ENCODE measurements around the gene GPR21.

Gene GPR21

DNA sequence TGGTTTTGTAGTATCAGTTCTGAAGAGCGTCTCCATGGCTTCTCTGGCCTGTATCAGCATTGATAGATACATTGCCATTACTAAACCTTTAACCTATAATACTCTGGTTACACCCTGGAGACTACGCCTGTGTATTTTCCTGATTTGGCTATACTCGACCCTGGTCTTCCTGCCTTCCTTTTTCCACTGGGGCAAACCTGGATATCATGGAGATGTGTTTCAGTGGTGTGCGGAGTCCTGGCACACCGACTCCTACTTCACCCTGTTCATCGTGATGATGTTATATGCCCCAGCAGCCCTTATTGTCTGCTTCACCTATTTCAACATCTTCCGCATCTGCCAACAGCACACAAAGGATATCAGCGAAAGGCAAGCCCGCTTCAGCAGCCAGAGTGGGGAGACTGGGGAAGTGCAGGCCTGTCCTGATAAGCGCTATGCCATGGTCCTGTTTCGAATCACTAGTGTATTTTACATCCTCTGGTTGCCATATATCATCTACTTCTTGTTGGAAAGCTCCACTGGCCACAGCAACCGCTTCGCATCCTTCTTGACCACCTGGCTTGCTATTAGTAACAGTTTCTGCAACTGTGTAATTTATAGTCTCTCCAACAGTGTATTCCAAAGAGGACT is 1.5 kb downstream of the GPR21 start:
- DNase-seq (ENCODE audit: low spot score) = no peak

- no peak for DNase-seq (ENCODE audit: low spot score)
Measured at GRCh38 chr9:123035791-123036190, 2.3 kb downstream of the GPR21 start.

DNA sequence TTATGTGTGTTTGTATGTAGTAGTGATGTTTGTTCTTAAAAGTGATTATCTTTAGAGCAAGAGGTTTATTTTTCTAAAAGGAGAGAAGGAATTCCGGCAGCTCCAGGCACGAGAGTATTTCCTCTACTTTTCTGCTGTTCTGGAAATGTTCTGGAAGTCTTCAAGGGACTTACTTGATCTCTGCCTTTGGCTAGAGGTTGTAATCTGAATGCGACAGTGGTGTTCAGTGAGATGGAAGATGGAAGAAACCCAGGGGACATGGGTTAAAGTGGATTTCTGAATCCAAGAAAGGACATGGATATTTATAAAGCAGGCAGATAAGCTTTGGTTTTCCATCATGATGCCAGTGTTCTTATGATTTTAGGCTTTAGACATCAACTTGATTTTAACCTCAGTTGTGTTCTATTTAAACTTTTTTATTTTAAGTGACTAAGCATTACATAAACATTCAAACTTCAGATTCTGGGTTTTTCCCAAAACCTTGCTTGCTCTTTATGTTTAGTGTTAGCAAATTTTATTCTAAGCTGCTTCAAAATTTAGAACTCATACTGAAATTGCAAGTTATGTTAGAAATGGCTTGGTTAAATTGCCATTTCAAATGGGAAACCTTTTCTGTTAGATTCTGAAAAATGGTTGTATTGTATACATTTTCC is 3.6 kb downstream of the GPR21 start:
- no peak for DNase-seq (ENCODE audit: low spot score)

DNA sequence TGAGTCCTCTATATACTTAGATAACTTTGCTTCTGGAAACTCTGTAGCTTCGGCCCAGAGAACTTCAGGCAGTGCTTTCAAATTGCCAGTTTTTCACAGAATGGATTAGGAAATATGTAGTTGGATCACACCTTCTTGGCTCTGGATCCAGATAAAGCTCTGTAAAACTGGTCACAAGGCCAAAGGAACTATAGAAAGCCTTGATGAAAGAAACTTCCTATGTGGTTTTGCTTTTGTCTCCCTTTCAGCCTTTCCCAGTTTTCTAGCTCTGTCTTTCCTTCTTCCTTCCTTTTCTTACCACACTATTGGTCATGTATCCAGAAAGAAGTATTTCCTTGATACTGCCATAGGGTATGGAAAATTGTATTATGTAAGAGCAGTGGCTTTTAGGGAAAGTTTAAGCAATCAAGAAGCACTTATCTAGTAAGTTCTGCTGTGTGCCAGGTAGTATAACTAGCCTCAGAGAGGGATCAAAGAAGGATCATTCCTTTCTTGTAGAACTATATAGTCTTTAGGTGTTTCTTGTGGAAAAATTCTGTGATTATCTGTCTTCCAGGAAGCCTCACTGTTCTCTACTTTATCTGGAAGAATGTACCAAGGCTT is 6.3 kb downstream of the GPR21 start:
- no peak for DNase-seq (ENCODE audit: low spot score)

- no peak for DNase-seq (ENCODE audit: low spot score)
Measured at GRCh38 chr9:123040801-123041200, 7.3 kb downstream of the GPR21 start.

- DNase-seq (ENCODE audit: low spot score) = no peak
Measured at GRCh38 chr9:123041489-123041888, 8.0 kb downstream of the GPR21 start.

GRCh38 chr9:123043081-123043939 is 9.8 kb downstream of the GPR21 start:
- DNase-seq (ENCODE audit: low spot score) = no peak

- DNase-seq (ENCODE audit: low spot score) = no peak
Measured at GRCh38 chr9:123044586-123044985, 11.1 kb downstream of the GPR21 start.

DNA sequence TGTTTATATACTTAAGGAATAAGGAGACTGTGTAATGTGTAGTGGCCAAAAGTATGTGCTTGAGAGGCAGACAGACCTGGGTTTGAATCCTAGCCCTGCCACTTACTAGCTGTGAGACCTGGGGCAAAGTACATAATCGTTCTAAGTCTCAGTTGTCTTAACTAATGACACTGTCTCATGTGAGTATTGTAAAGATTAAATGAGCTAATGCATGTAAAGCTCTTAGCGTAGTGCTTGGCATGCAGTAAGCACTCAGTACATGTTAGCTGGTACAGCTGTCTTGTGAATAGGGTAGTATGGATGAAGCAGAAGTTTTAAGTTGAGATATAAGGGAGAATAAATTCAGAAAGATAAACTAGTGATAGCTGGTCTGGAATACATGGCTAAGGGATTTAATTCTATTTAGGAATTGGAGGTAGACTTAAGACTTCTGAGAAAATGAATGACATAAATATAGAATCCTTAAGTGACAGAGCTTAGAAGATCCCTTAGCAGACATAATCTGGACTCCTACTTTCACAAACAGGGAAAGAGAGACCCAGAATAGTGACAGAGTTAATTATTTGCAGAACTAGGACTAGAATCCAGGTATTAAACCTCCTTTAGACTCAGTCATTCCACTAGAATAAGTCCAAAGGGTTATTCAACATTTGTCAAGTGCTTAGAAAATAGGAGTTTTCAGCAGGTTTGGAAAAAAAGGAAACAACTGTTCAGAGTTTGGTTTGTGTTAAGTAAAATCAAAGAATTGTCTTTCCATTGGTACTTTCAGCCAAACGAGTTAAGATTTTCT is 13.1 kb downstream of the GPR21 start:
- no peak for DNase-seq (ENCODE audit: low spot score)

DNA sequence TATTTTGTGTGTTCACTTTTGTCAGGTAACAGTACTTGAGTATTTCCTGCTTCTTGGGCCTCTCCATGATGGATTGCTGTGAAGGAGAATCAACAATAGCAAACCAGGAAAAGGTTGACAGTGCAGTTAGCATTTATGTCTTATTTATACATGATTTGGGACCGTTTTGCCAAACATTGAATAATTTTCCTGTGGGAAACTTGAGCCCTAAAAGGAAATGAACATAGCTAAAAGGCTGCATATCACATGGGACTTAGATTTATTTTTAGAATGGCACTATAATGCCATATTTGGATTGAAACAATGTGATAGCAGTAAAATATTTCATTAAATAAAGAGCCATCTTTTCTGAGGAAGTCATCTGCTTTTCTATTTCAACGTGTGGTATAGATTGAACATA is 15.3 kb downstream of the GPR21 start:
- no peak for DNase-seq (ENCODE audit: low spot score)

GRCh38 chr9:123049589-123050222 is 16.2 kb downstream of the GPR21 start:
- peak; percentile 66 for DNase-seq (ENCODE audit: low spot score)

- no peak for DNase-seq (ENCODE audit: low spot score)
Measured at GRCh38 chr9:123053046-123053445, 19.6 kb downstream of the GPR21 start.

DNA sequence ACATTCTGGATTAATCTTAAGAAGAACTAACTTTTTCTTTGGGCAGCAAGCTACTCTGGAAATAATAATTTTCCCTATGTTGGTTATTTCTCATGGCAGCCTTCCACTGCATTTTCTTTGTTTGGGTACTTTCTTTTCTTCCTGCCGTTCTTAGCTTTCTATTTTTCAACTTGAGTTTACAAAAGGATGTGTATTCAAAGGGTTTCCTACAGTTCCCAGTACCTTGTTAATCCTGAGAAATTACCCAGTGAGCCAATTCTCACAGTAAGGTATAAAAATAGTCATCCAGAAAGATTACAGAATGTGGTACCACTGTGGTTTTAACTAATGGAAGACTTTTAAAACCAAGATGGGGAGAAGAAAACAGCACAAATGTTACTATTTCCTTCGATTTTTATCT is 20.2 kb downstream of the GPR21 start:
- DNase-seq (ENCODE audit: low spot score) = no peak

DNA sequence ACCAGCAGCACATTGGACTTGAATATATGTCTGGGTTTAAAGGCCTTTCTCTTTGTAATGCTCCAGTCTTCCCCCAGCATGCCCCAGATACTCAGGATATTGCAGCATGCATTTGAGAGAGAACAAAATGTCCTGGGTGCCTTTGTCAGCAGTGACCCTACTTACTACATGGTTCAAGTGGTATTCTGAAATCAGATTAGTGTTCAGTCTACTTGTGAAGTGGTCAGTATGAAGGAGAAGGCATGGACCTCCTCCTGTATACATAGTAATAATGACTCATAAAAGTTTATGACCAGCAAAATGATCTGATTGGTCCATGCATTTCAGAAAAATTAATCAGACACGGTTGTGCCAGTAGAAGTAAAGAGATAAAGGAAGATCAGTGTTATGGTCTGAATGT is 25.4 kb downstream of the GPR21 start:
- no peak for DNase-seq (ENCODE audit: low spot score)

DNA sequence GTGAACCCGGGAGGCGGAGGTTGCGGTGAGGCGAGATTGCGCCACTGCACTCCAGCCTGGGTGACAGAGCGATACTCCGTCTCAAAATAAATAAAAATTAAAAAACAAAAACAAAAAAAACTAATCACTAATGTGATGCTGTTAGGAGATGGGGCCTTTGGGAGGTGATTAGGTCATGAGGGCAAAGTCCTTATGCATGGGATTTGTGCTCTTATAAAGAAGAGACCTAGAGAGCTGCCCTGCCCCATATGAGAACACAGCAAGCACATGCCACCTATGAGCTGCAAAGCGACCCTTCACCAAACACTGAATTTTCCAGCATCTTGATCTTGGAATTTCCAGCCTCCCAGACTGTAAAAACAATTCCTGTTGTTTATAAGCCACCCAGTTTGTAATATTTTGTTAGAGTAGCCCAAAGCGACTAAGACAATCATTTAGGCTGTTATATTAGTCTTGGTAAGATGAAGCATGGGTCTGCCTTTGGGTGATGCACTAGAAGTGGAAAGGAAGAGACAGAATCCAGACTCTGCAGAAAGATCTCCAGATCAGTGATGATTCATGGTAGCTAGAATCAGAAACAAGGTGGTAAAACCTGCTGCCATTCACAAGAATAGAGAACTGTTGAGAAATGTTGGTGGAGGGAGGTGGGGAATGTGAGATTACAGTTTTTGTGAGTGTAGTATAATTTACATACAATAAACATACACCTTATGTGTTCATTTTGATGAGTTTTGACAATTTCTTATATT is 26.2 kb downstream of the GPR21 start:
- DNase-seq (ENCODE audit: low spot score) = no peak

DNA sequence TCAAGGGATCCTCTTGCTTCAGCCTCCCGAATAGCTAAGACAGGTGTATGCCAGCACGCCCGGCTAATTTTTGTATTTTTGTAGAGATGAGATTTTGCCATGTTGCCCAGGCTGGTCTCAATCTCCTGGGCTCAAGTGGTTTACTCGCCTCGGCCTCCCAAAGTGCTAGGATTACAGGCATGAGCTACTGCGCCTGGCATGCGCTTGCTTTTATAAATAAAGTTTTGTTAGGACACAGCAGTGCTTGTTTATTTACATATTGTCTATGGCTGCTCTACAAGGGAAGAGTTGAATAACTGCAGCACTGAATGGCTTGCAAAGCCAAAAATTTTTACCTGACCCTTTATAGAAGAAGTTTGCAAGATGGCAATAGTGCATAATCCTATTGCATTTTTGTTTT is 27.7 kb downstream of the GPR21 start:
- DNase-seq (ENCODE audit: low spot score) = no peak

DNA sequence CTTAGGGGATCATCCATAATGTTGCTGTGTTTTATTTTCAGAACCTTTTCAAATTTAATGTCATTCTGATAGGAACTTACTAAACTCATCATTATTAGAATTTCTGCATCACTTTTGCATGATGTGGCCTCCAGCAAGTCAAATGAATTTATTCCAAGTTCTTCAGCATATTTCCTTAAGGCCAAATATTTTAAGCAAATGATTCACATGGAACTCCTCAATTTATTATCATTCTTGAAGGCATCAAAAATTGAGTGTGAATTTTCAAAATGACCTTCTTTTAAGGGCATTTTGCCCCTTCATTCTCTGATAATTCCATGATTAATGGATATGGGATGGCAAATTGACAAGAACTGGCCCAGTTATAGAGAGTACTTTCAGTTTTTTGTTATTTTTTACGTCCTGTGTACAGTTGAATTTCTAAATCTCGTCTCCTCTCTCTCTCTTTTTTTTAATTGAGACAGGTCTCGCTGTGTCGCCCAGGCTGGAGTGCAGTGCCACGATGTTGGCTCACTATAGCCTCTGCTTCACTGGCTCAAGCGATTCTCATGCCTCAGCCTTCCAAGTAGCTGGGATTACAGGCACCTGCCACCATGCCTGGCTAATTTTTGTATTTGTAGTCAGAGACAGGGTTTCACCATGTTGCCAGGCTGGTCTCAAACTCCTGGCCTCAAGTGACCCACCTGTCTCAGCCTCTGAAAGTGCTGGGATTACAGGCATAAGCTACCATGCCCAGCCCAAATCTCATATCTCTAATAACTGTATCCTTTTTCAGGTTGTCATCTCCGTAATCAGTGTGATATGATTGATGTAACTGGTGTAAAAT is 29.1 kb downstream of the GPR21 start:
- no peak for DNase-seq (ENCODE audit: low spot score)

GRCh38 chr9:123063177-123063598 is 29.7 kb downstream of the GPR21 start:
- DNase-seq (ENCODE audit: low spot score) = no peak

DNA sequence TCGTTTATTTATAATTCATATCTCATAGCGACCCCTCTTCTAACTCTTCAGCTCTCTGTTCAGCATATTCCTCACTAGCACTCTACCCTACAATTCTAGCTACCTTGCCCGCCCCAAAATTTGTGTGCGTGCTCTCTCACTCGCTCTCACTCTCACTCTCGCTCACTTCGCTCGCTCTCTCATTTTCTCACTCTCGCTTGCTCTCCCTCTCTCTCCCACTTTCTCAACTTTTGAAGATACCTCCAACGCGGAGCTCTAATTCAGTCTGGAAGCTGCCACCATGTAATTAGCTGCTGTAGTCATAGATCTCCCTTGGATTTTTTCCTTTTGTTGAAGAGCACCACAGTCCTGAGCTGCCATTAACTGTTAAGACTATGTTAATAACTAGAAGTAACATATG is 30.4 kb downstream of the GPR21 start:
- no peak for DNase-seq (ENCODE audit: low spot score)

- DNase-seq (ENCODE audit: low spot score) = no peak
Measured at GRCh38 chr9:123064716-123065115, 31.2 kb downstream of the GPR21 start.
